ENCODE measurements around the gene TBCEL.

TBCEL gene

GRCh38 chr11:121091492-121092152 is 67.7 kb downstream of the TBCEL start:
- no peak for TF ChIP-seq CTCF (IDR thresholded peaks at IDR 0.05; ENCODE audit: low read depth, low read length)
- no peak overlapping the region for H3K4me3 ChIP-seq (ENCODE audit: low read depth, low read length)

DNA sequence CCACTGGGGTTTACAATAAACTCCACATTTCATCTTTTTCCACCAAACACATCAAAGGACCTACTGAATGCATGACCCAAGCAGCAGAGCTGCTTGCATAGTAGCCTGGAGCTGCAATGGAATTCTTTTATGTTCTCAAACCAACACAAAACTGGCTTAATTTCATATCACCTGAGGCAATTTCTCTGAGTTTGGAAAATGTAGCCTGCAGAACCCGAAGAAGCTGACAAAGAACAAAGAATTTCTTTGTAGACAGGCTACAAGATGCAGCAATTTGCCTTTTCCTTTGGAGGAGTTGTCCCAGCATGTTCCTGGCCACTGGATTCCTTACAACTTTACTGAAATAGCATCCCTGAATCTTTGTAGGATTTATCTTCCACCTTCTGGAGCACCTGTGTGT is 71.7 kb downstream of the TBCEL start:
- H3K4me3 ChIP-seq (ENCODE audit: low read depth, low read length) = no peak overlapping the region
- no peak for TF ChIP-seq CTCF (IDR thresholded peaks at IDR 0.05; ENCODE audit: low read depth, low read length)

DNA sequence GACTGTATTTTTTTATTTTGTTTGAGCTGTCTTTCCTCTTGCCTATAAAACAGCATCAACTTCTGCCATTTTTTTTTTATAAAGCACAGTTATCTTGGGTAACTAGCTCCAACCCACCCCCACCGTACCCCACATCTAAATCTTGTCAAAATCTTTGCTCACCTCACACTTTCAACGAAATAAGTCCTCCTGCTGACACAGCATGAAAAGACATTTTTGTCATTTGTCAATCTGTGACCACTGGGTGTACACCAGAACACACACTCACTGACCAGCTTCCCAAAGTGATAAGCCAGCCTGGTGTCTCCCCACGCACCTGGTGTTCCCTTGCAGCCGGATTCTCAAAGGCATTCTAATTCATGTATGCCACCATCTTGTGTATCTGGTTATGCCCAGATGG is 75.5 kb downstream of the TBCEL start:
- TF ChIP-seq CTCF (IDR thresholded peaks at IDR 0.05; ENCODE audit: low read depth, low read length) = no peak
- H3K4me3 ChIP-seq (ENCODE audit: low read depth, low read length) = no peak overlapping the region

DNA sequence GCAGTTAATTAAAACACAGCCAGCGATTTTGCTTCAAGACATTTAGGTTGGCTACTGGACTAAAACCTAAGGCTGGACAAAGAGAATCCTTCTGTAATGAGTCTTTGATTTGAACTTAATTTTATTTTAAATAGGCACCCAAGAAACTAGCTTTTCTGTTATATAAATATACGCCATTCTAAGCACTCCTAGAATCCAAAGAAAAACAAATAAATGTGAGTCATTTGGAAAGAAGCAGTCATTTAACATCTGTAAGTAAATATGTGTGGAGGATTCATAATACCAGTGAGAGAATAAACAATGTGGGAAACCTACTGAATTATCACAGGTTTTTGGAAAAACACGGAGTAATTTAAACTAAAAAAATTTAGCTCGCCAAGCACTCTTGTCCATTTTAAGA is 76.0 kb downstream of the TBCEL start:
- no peak for TF ChIP-seq CTCF (IDR thresholded peaks at IDR 0.05; ENCODE audit: low read depth, low read length)
- no peak overlapping the region for H3K4me3 ChIP-seq (ENCODE audit: low read depth, low read length)

DNA sequence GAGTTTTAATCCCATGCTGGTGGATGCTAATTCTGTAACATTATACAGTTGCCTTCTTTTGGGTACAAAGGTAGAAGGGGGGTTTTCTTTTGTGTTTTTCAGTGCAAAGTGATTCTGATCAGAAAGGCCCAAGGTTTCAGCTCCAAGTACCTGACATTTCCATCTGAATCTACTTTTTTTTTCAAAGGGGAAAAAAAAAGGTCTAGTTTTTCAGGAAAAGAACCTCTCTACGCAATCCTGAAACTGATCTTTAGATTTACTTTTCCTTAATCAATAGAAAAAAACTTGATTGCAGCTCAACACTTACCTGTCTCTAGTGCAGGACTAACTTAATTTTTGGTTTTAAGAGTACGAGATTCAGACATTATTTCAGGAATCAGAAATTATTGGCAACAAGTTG is 77.0 kb downstream of the TBCEL start, which contains the start of gene TECTA:
TSS of gene TECTA (plus strand) at position 301 of the 400 bp plus-strand sequence. CDS start 1,423 bp downstream, outside the sequence.
- no peak within 1 kb of the TSS for H3K4me3 ChIP-seq (ENCODE audit: low read depth, low read length)
- TF ChIP-seq CTCF (IDR thresholded peaks at IDR 0.05; ENCODE audit: low read depth, low read length) = no peak

DNA sequence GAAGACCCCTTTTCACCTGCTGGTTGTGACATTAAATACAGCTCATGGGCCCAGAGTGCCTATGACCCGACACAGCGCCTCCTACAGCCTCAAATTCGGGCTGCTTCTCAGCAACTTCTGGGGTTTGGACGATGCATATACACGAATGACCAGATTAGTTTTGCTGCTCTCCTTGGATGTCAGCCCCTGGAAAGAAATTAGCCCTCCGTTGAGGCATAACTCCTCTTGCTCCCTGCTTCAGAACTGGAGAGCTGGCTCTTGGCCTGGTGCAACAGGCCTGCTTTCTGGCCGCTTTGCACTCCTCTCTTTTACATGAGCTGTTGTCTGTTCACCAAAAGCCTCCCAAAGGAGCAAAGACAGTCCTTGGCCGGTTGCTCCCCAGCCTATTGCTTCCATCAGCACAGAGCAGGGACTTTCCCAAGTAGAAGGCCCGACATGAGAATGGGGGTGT is 80.4 kb downstream of the TBCEL start:
- H3K4me3 ChIP-seq (ENCODE audit: low read depth, low read length) = no peak overlapping the region
- no peak for TF ChIP-seq CTCF (IDR thresholded peaks at IDR 0.05; ENCODE audit: low read depth, low read length)

DNA sequence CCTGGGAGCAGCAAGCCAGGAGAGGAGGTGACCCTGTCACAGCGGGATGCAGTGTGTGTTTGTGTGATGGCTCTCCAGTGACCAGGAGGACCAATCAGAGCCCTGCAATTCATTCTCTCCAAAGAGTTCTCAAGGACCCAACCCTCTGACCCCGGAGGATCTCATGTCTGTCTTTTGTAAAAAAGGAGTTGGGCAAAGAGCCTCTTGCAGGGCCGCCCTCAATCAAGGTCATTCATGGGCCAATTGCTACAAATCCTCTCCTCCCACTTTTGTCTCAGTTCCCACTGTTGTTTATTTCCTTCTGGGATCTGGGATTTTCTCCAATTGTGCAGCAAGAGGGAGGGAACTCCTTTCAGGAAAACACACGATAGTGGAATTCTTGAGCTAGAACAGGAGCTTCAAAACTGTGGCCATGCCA is 81.2 kb downstream of the TBCEL start:
- TF ChIP-seq CTCF (IDR thresholded peaks at IDR 0.05; ENCODE audit: low read depth, low read length) = no peak
- no peak overlapping the region for H3K4me3 ChIP-seq (ENCODE audit: low read depth, low read length)
